Aorta (tissue), 5 donors: ENCODE measurements around the gene TNFRSF25. TPM values are rescaled to one million over a fixed set of nuclear protein-coding genes. Genes with fewer than 3 reads are reported as not detected.

Experiments
- ATAC-seq: fragments of 200-7000 bp; cut with Tn5 transposase; one replicate; pipeline ENCODE4 v1.9.1; 2022; ENCODE audit warnings: moderate library complexity; ENCODE audit not compliant: low FRiP score
- DNase-seq, 2 donors: peaks; one replicate each; pipeline ENCODE4 v3.0.0-alpha.2; 2020
- H3K27ac ChIP-seq, 2 donors: one replicate each; pipeline ENCODE4 v1.5.1; 2013; ENCODE audit warnings: low read length in 2 of 2, mild to moderate bottlenecking in 2 of 2, moderate library complexity in 2 of 2, control low read depth in 1 of 2, inconsistent platforms in 1 of 2, low read depth in 1 of 2
- H3K27me3 ChIP-seq, 2 donors: one replicate each; pipeline ENCODE4 v1.6.1; 2013; ENCODE audit warnings: control low read depth in 1 of 2, low read length in 1 of 2, mild to moderate bottlenecking in 1 of 2, moderate library complexity in 1 of 2; ENCODE audit not compliant: insufficient read depth in 2 of 2, control insufficient read depth in 1 of 2
- H3K36me3 ChIP-seq, 2 donors: one replicate each; pipeline ENCODE4 v1.6.1; 2013; ENCODE audit warnings: control low read depth in 1 of 2, low read length in 1 of 2, mild to moderate bottlenecking in 1 of 2; ENCODE audit not compliant: insufficient read depth in 2 of 2, control insufficient read depth in 1 of 2
- H3K4me1 ChIP-seq, 2 donors: one replicate each; pipeline ENCODE4 v1.6.1; 2013; ENCODE audit warnings: low read length in 2 of 2, control low read depth in 1 of 2, mild to moderate bottlenecking in 1 of 2, moderate library complexity in 1 of 2; ENCODE audit not compliant: insufficient read depth in 2 of 2, control insufficient read depth in 1 of 2
- H3K4me3 ChIP-seq, 2 donors: one replicate each; pipeline ENCODE4 v1.5.1; 2013; ENCODE audit warnings: low read length in 2 of 2, control low read depth in 1 of 2, mild to moderate bottlenecking in 1 of 2
- H3K9me3 ChIP-seq: one replicate; pipeline ENCODE4 v1.6.1; 2013; ENCODE audit warnings: mild to moderate bottlenecking, low read length; ENCODE audit not compliant: control insufficient read depth
- WGBS, 2 donors: extraction: QIAGEN DNeasy Blood & Tissue Kit; methylation state at CpG; one replicate each; pipeline ENCODE4 v1.1.7; 2013; 5-methylcytosine and 5-hydroxymethylcytosine counted together
- intact Hi-C, 2 donors: fragments of 100-400 bp; cut with DNase I; formaldehyde crosslinking; loops; one replicate each; pipeline versions ENCODE4 v1.14.2 to v1.15.0; 2022
- polyA plus RNA-seq, 2 donors: library from polyadenylated mRNA; stranded (reverse); fragments of 200-250 nt; gene quantifications; one replicate each; pipeline ENCODE4 v1.2.3, GENCODE V29; 2013
- total RNA-seq, 2 donors: library from RNA; stranded (reverse); fragmentation: NEBNext Ultra II Directional; extraction: Animal tissue kit (Norgen Biotek cat#: 25700); gene quantifications; one replicate each; pipeline ENCODE4 v1.2.1, GENCODE V29; 2021
- donor health status: healthy with polysubstance abuse.
- donor health status: Bipolar disorder and iron deficiency.
- donor health status: DM: no; HTN: no; CAD: no.
- donor health status: DM: no; HTN: no; CAD: no.
- donor health status: DM: yes; HTN: yes; CAD: no.

Gene TNFRSF25
- total and polyA plus RNA-seq, 4 donors, result 6.5 to 34.6 (median 16.3) TPM

GRCh38 chr1:6423321-6423999 is 42.5 kb downstream of the TNFRSF25 start:
- H3K4me1 ChIP-seq, result no peaks in the 10 kb centered on the region
- no peak overlapping the region for H3K4me3 ChIP-seq
- 6% methylated on average over 24 of the region's 24 CpGs for WGBS, 2 donors

GRCh38 chr1:6421266-6421665 is 44.7 kb downstream of the TNFRSF25 start:
- H3K27ac ChIP-seq, result no peak overlapping the region
- no peak overlapping the region for H3K4me3 ChIP-seq
- no peak for ATAC-seq
- no peaks in the 10 kb centered on the region for H3K9me3 ChIP-seq
- intact Hi-C loops, result no loop called here
- H3K27me3 ChIP-seq, result peaks cover 0 to 2% of the 10 kb centered on the region in 2 donors
- H3K36me3 ChIP-seq, result no peaks in the 10 kb centered on the region
- 72 to 81% methylated on average over 4 of the region's 4 CpGs for WGBS, 2 donors
- H3K4me1 ChIP-seq, result no peaks in the 10 kb centered on the region
- no peak for DNase-seq

More at GRCh38 chr1:6423321-6423999, 42.5 kb downstream of the TNFRSF25 start:
- Histone ChIP-seq H3K27ac (no peak overlapping the region), H3K27me3 (peaks cover 0 to 2% of the 10 kb centered on the region in 2 donors), H3K9me3 (no peaks in the 10 kb centered on the region), H3K36me3 (no peaks in the 10 kb centered on the region)
- ATAC-seq (no peak), DNase-seq (no peak)
- intact Hi-C loops, result no loop called here

GRCh38 chr1:6420454-6421042 is 45.4 kb downstream of the TNFRSF25 start:
- intact Hi-C loops, result no loop called here
- DNase-seq (no peak), ATAC-seq (no peak)
- Histone ChIP-seq H3K27ac (no peak overlapping the region), H3K36me3 (no peaks in the 10 kb centered on the region), H3K9me3 (no peaks in the 10 kb centered on the region), H3K4me3 (no peak overlapping the region), H3K27me3 (peaks cover 0 to 2% of the 10 kb centered on the region in 2 donors), H3K4me1 (no peaks in the 10 kb centered on the region)
- 5 to 8% methylated on average over 44 of the region's 44 CpGs for WGBS, 2 donors

DNA sequence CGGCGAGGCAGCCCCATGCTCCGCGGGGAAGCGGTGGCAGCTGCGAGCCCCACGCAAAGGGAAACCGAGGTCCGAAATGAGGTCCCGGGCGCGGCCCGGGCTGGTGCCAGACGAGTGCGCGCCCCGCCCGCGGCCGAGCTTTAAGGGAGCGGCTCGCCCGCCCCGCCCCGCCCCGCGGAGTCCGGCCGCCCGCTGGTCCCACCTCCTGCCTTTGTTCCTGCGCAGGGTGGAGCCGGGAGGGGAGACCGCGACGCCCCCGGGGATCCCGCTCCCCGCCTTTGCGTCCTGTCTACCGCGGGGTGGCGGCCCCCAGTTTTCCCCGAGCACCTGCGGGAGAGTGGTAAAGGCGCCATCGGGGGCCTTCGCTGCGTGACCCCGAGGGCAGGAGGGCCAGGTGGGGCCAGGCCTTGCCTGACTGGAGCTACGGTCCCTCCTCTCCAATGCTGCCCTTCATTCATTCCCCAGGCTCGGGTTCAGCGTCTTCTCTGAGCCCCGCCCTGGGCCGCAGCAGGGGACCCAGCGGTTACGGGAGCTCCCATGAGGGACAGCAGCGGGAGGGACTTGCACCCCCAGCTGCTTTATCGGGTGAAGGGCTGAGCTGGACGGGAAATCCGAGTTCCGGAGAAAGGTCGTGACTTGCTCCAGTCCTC is 46.0 kb downstream of the TNFRSF25 start, which contains the start of gene HES2:
Gene HES2 (minus strand): TSS at position 116 of the 650 bp plus-strand sequence. CDS start 99 bp downstream, at position 17.
- ATAC-seq (no peak), DNase-seq (no peak)
- H3K27ac ChIP-seq, result no peak within 1 kb of the TSS
- 0 to 1% methylated on average over 47 to 62 of the region's 62 CpGs for WGBS, 2 donors
- peaks cover 0 to 2% of the 10 kb centered on the region in 2 donors for H3K27me3 ChIP-seq
- intact Hi-C loops, result no loop called here
- no peaks in the 10 kb centered on the region for H3K4me1 ChIP-seq
- no peaks in the 10 kb centered on the region for H3K36me3 ChIP-seq
- H3K9me3 ChIP-seq, result no peaks in the 10 kb centered on the region
- peak within 1 kb of the TSS in 1 of 2 donors; percentile 32 for H3K4me3 ChIP-seq

DNA sequence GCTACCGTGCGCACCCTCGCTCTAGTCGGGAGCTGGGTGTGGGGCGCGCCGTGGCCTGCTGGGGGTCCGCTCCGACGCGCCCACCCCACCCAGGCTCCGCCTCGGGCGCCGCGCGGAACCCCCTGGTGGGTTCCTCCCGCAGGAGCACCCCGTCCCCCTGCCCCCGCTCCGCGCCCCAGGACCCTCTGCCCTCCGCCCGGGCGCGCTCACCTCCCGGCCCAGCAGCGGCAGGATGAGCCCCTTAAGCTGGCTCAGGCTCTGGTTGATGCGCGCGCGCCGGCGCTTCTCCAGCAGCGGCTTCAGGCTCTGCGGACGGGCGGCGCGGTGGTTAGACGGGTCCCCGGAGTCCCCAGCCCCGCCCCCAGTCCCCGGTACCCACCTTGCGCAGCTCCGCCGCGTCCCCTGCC is 46.6 kb downstream of the TNFRSF25 start:
- Histone ChIP-seq H3K27me3 (no peaks in the 10 kb centered on the region), H3K9me3 (no peaks in the 10 kb centered on the region), H3K4me1 (no peaks in the 10 kb centered on the region), H3K4me3 (peak overlapping the region in 1 of 2 donors; percentile 32), H3K36me3 (no peaks in the 10 kb centered on the region), H3K27ac (no peak overlapping the region)
- no peak for DNase-seq
- no peak for ATAC-seq
- WGBS, 2 donors, result 2% methylated on average over 39 to 48 of the region's 48 CpGs
- intact Hi-C loops, result no loop called here

- WGBS, 2 donors, result 7 to 8% methylated on average over 49 to 69 of the region's 69 CpGs
- intact Hi-C loops, result no loop called here
- Histone ChIP-seq H3K36me3 (no peaks in the 10 kb centered on the region), H3K27me3 (no peaks in the 10 kb centered on the region), H3K4me1 (no peaks in the 10 kb centered on the region), H3K27ac (no peak overlapping the region), H3K9me3 (no peaks in the 10 kb centered on the region), H3K4me3 (no peak overlapping the region)
- DNase-seq, result no peak
- no peak for ATAC-seq
Observed at GRCh38 chr1:6418668-6419396, 47.1 kb downstream of the TNFRSF25 start.

- H3K4me3 ChIP-seq, result no peak overlapping the region
- WGBS, 2 donors, result 62 to 68% methylated on average over 8 of the region's 8 CpGs
- H3K4me1 ChIP-seq, result no peaks in the 10 kb centered on the region
- no peak overlapping the region for H3K27ac ChIP-seq
- no peaks in the 10 kb centered on the region for H3K27me3 ChIP-seq
- no peaks in the 10 kb centered on the region for H3K36me3 ChIP-seq
- intact Hi-C loops, result no loop called here
- no peaks in the 10 kb centered on the region for H3K9me3 ChIP-seq
- ATAC-seq (no peak), DNase-seq (no peak)
Observed at GRCh38 chr1:6417961-6418667, 47.9 kb downstream of the TNFRSF25 start.

DNA sequence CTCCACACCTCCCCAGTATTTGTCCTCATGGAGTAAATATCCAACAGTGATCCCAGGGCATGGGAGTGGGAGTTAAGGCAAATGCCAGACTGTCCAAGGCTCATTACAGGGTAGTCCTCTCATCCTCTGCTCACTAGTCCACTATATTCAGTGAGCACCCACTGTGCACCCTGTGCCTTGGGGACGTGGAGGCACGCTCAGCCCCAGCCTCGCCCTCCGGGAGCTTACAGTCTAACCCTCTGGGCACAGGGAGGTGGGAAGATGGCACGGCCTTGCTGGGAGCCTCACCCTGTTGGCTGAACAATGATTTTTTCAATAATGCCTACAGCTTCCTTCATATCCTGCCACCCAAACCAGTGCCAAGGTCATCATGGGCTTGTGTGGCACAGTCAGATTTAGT is 49.1 kb downstream of the TNFRSF25 start:
- Histone ChIP-seq H3K36me3 (no peaks in the 10 kb centered on the region), H3K9me3 (no peaks in the 10 kb centered on the region), H3K4me3 (no peak overlapping the region), H3K4me1 (no peaks in the 10 kb centered on the region), H3K27ac (no peak overlapping the region), H3K27me3 (no peaks in the 10 kb centered on the region)
- WGBS, 2 donors, result 92 to 93% methylated on average over 5 of the region's 5 CpGs
- DNase-seq, result no peak
- intact Hi-C loops, result no loop called here
- no peak for ATAC-seq
